DMS79 treated with DMSO at 0.1 percent for 48 hours (cell line): ENCODE measurements around the gene AATK.

ENCODE experiments used
- DNase-seq: peaks from one replicate; lab custom pipeline; 2025; lab: John Stamatoyannopoulos, UW

AATK gene

GRCh38 chr17:81128338-81128737 lies 37.7 kb downstream of the AATK start:
- no peak for DNase-seq

- DNase-seq, result peak; percentile 1
Measured at GRCh38 chr17:81127526-81128177, 38.4 kb downstream of the AATK start.

GRCh38 chr17:81127133-81127455 lies 38.9 kb downstream of the AATK start:
- no peak for DNase-seq

- DNase-seq, result no peak
Measured at GRCh38 chr17:81126281-81127132, 39.5 kb downstream of the AATK start.

- no peak for DNase-seq
Measured at GRCh38 chr17:81125573-81126081, 40.4 kb downstream of the AATK start.

- DNase-seq, result no peak
Measured at GRCh38 chr17:81124377-81124776, 41.6 kb downstream of the AATK start.

- no peak for DNase-seq
Measured at GRCh38 chr17:81123052-81124048, 42.7 kb downstream of the AATK start.

- DNase-seq, result no peak
Measured at GRCh38 chr17:81121841-81122733, 43.9 kb downstream of the AATK start.

GRCh38 chr17:81120695-81121621 lies 45.1 kb downstream of the AATK start:
- no peak for DNase-seq

GRCh38 chr17:81120149-81120484 lies 45.9 kb downstream of the AATK start:
- DNase-seq, result no peak

- DNase-seq, result no peak
Measured at GRCh38 chr17:81119223-81120148, 46.5 kb downstream of the AATK start.

- DNase-seq, result no peak
Measured at GRCh38 chr17:81118308-81119221, 47.5 kb downstream of the AATK start.

- no peak for DNase-seq
Measured at GRCh38 chr17:81117672-81118198, 48.3 kb downstream of the AATK start.

- no peak for DNase-seq
Measured at GRCh38 chr17:81116704-81117103, 49.3 kb downstream of the AATK start.

- DNase-seq, result no peak
Measured at GRCh38 chr17:81115749-81116464, 50.1 kb downstream of the AATK start.

- DNase-seq, result no peak
Measured at GRCh38 chr17:81115219-81115618, 50.8 kb downstream of the AATK start.
